NCI-H128 (cell line): ENCODE results near the gene SLC35E1.
"Not testable (repeated sequence)": the region's sequence is repeated elsewhere in the genome, so short reads cannot be mapped to it uniquely, and the experiment has no call there.

Experiments used
- DNase-seq: peaks from one replicate; lab custom pipeline; 2025; ENCODE audit not compliant: unreplicated experiment; lab: John Stamatoyannopoulos, UW

Gene SLC35E1

GRCh38 chr19:16554776-16555175 is 17.4 kb downstream of the SLC35E1 start:
- DNase-seq, result no peak

GRCh38 chr19:16551902-16552301 is 20.3 kb downstream of the SLC35E1 start:
- DNase-seq, result not testable (repeated sequence)

DNA sequence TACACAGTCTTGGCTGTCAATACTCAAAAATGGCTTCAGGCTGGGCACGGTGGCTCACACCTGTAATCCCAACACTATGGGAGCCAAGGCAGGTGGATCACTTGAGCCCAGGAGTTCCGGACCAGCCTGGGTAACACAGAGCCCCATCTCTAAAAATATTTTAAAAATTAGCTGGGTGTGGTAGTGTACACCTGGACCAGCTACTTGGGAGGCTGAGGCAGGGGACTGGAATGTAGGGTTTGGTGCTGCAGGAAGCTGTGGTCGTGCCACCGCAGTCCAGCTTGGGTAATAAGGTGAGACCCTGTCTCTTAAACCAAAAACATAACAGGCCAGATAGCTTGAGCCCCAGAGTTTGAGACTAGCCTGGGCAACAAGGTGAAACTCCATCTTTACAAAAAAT is 23.3 kb downstream of the SLC35E1 start:
- DNase-seq, result no peak

DNA sequence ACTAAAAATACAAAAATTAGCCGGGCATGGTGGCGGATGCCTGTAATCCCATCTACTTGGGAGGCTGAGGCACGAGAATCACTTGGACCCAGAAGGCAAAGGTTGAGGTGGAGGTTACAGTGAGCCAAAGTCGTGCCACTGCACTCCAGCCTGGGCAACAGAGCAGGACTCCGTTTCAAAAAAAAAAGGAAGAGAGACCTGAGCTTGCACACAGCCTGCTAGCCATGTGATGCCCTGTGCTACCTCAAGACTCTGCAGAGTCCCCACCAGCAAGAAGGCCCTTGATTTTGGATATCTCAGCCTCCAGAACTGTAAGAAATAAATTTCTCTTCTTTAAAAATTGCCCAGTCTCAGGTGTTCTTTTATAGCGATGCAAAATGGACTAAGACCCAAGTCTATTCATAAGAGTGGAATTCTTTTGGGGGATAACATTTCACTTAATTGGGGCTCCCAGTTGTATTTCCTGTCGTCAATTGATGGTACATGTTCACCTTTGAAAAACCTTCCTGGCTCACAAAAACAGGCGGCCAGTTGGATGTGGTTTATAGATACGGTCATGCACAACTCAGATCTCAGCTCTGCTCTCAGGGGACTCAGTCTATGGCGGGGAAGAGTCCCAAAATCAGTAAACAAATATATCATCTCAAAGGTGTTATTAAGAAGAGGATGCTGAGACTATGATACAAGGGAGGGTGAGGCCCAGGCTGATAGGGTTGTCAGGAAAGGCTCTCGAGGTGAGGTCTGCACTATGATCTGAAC is 27.6 kb downstream of the SLC35E1 start:
- no peak for DNase-seq

DNA sequence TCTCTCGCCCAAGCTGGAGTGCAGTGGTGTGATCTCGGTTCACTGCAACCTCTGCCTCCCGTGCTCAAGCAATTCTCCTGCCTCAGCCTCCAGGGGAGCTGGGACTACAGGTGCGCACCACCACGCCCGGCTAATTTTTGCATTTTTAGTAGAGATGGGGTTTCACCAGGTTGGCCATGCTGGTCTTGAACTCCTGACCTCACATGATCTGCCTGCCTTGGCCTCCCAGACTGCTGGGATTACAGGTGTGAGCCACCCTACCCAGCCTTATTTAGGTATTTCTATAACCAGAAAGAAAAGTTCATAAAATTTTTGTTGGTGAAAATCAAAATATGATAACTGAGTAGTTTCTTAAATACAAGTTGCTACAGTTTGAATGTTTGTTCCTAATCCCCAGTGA is 28.5 kb downstream of the SLC35E1 start:
- DNase-seq, result not testable (repeated sequence)

DNA sequence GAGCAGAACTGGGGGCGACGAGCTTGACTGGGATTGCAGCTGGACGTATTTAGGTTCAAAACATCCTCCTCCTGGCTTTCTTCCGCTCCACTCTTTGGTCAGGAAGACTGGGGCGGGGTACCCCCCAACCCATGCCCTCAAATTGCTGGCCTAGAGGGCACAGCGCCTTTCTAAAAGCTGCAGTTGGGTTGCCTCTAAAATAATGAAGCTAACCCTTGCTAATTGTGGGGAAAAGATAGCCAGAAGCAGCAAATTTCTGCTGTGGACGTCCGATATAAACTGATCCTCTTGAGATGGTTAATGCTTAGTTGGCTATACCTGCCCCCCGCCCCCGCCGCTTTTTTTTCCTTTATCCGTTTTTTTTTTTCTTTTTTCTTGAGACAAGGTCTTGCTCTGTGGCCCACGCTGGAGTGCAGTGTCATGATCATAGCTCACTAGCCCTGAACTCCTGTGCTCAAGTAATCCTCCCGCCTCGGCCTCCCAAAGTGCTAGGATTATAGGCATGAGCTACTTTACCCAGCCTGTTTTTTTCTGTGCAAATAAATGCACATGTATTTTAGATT is 29.2 kb downstream of the SLC35E1 start:
- no peak for DNase-seq

GRCh38 chr19:16542045-16542909 is 29.9 kb downstream of the SLC35E1 start, which contains the start of gene CHERP:
CHERP (minus strand) TSS chr19:16542437; CDS start chr19:16542378, 59 bp downstream.
- DNase-seq, result peak; percentile 91

GRCh38 chr19:16541526-16542044 is 30.6 kb downstream of the SLC35E1 start:
- no peak for DNase-seq

- no peak for DNase-seq
These were observed 31.3 kb downstream of the SLC35E1 start for GRCh38 chr19:16540948-16541347.

- DNase-seq, result no peak
These were observed 35.1 kb downstream of the SLC35E1 start for GRCh38 chr19:16537111-16537510.

DNA sequence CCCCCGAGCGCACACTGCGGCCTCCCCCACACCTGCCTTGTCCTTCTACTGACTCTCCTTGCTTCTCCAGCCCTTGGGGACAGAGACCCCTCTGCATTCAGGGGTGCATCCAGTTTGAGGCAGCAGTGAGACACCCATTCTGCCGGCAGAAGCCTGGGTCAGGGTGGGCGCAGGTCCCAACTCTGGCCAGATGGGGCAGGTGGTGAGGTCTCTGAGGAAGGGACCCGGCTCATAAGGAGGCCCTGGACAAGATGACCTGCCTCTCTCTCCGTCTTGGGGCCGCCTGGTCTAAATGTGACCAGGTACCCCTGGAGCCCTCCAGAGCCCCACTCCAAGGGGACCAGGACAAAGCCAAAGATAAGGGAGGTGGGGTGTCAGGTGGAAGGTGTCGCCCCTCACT is 36.1 kb downstream of the SLC35E1 start:
- no peak for DNase-seq

DNA sequence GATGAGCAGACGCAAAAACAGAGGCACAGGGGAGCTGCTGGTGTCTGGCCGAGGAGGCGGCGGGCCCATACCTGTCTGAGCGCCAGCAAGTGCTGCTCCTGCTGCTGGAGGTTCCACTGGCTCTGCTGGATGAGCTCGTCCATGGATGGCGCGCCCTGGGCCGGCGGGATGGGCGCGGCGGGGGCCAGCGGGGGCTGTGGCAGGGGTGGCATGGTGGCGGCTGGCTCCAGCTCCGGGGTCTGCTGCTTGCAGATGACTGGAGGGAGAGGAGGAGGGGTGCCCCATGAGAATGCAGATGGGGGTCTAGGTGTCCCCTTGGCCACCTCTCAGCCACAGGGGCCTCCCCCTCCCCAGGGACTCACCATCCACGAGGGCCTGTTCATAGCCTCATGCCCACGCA is 36.8 kb downstream of the SLC35E1 start:
- no peak for DNase-seq

DNA sequence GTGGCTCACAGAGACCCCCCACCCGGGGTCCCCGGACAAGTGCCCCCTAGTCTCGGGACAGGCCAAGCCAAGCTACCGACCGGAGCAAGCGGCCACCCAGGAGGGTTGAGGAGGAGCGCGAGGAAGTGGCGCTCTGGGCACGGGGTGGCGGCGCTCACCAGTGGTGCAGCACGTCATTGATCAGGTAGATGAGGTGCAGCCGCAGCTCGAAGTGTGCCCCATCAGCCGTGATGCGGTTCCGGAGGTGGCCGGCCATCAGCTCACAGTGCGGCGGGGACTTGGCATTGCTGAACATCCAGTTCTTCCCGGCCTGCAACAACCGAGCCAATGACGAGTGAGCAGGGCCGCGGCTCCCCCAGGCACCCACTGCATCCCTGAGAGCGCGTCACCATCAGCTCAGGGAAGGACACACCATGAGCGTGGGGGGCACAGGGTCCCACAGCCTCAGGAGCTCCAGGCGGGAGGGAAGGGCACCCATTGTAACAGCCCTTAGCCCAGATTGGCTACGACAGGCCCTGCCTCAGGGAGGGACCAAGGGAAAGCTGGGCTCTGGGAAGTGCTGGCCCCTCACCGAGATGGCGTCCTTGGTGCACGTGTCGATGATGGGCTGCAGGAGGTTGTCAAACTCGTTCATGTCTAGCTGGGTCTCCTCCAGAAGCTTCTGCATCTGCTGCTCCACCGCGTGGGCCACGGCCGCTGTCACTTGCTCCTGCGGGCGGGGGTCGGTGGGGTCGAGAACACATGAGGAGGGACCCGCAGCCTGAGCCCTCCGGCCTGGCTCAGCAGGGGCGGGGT is 39.6 kb downstream of the SLC35E1 start:
- no peak for DNase-seq

DNA sequence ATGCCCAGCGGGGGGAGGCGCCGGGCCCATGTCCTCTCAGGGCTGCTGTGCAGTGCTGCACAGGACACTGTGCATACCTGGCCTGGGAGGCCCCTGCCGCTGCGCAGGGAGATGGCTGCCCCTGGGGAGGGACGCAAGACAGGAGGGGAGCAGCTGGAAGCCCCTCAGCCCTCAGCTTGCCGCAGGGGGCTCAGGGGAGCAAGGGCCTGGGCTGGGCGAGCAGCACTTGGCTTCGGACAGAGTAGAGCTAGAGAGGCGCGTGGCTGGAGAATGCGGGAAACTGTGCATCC is 40.9 kb downstream of the SLC35E1 start:
- no peak for DNase-seq

- no peak for DNase-seq
These were observed 41.5 kb downstream of the SLC35E1 start for GRCh38 chr19:16530540-16531379.

GRCh38 chr19:16529466-16530144 is 42.6 kb downstream of the SLC35E1 start:
- no peak for DNase-seq

- no peak for DNase-seq
These were observed 44.2 kb downstream of the SLC35E1 start for GRCh38 chr19:16527971-16528521.

DNA sequence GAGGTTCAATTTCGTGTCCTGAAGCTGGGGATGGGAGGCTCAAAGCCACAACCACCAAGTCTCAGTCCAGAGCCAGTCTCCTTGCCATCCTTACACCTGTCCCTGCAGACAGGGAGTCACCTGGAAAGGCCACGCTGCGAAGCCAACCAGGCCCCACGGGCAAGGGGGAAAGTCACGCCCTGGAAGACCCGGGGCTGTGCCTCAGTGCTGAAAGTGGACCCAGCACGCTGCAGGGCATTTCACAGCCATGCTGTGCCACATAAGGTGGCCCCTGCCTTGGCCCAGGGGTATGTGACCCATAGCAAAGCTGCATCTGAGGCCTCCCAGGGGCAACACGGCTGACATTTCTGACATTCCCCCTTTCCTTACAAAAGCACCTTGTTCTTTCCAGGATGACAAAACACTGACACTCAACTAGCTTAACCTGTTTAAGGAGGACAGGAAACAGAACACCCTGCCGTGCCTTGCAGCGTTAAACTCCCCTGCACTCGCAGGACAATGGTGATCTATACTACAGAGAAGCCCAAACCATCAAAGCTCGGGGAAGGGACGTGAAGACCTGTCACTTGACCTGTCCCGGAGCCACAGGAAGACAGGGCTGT is 44.8 kb downstream of the SLC35E1 start:
- DNase-seq, result no peak
